Thoracic aorta (tissue), 2 donors: ENCODE data around the gene FGF23. TPM values are rescaled to one million over a fixed set of nuclear protein-coding genes. Genes with fewer than 3 reads are reported as not detected.
"Not testable (repeated sequence)": the region's sequence is repeated elsewhere in the genome, so short reads cannot be mapped to it uniquely, and the experiment has no call there.

Source experiments
- ATAC-seq: fragments of 150-250 bp; one replicate; pipeline ENCODE4 v1.8.0; 2017; ENCODE audit warnings: low read depth; ENCODE audit not compliant: insufficient number of reproducible peaks, low FRiP score
- DNase-seq: peaks from one replicate; pipeline ENCODE4 v3.0.0-alpha.2; 2020; ENCODE audit warnings: low spot score
- H3K27ac ChIP-seq, 2 donors: fragments of 200-600 bp; sonication (generic); 1 replicate in 1 of 2; 2 replicates in 1 of 2; pipeline ENCODE4 v1.5.1; 2016; ENCODE audit warnings: mild to moderate bottlenecking in 2 of 2, moderate library complexity in 2 of 2
- H3K27me3 ChIP-seq: fragments of 200-600 bp; sonication (generic); replicated peaks from 2 replicates; pipeline ENCODE4 v1.6.0; 2016; ENCODE audit warnings: mild to moderate bottlenecking; ENCODE audit not compliant: insufficient read depth
- H3K36me3 ChIP-seq: fragments of 200-600 bp; sonication (generic); one replicate; pipeline ENCODE4 v1.5.1; 2016
- H3K4me1 ChIP-seq, 2 donors: fragments of 200-600 bp; sonication (generic); 1 replicate in 1 of 2; 2 replicates in 1 of 2; pipeline versions ENCODE4 v1.5.1 to v1.6.0; 2016; ENCODE audit warnings: low read depth in 2 of 2, mild to moderate bottlenecking in 1 of 2; ENCODE audit not compliant: control insufficient read depth in 1 of 2
- H3K4me3 ChIP-seq: fragments of 200-600 bp; sonication (generic); 2 replicates; pipeline ENCODE4 v1.5.1; 2016; ENCODE audit warnings: mild to moderate bottlenecking
- H3K9me3 ChIP-seq: fragments of 200-600 bp; sonication (generic); 2 replicates; pipeline ENCODE4 v1.5.1; 2016
- total RNA-seq, 2 donors: library from RNA; depleted of rRNA; stranded (reverse); fragments of >200 nt; gene quantifications; one replicate each; pipeline versions ENCODE4 v1.1.0 to v1.2.3, GENCODE V29; 2016
- TF ChIP-seq, protein P1 (sequence below): fragments of 200-600 bp; sonication (generic); IDR thresholded peaks from one replicate; pipeline ENCODE4 v1.5.1; 2019; ENCODE audit warnings: antibody characterized with exemption

Gene FGF23
- total RNA-seq, 2 donors from 2014 or later: not detected

DNA sequence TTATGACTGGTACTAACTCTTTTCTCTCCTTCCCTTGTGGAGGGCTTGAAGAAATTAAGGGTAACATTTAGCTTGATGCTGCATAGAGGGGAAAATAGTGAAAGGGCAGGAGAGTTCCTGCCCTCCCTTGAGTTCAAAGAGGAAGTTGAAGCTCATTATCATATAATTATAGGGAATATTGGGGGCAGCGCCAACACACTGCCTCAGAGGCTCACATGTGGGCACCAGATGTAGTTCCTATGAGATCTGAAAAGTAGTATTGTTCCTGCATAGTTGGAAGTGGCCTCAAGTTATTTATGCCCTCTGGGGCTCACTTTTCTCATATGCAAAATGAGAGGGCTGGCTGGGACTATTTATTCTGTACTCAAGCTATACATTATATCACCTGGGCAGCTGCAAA, 33.0 kb upstream of the FGF23 start:
- no peak overlapping the region for H3K4me3 ChIP-seq
- H3K27me3 ChIP-seq: no peaks in the 10 kb centered on the region
- TF ChIP-seq, protein P1, sequence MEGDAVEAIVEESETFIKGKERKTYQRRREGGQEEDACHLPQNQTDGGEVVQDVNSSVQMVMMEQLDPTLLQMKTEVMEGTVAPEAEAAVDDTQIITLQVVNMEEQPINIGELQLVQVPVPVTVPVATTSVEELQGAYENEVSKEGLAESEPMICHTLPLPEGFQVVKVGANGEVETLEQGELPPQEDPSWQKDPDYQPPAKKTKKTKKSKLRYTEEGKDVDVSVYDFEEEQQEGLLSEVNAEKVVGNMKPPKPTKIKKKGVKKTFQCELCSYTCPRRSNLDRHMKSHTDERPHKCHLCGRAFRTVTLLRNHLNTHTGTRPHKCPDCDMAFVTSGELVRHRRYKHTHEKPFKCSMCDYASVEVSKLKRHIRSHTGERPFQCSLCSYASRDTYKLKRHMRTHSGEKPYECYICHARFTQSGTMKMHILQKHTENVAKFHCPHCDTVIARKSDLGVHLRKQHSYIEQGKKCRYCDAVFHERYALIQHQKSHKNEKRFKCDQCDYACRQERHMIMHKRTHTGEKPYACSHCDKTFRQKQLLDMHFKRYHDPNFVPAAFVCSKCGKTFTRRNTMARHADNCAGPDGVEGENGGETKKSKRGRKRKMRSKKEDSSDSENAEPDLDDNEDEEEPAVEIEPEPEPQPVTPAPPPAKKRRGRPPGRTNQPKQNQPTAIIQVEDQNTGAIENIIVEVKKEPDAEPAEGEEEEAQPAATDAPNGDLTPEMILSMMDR: no peak
- no peaks in the 10 kb centered on the region for H3K9me3 ChIP-seq
- ATAC-seq (no peak), DNase-seq (no peak)
- H3K27ac ChIP-seq: no peak overlapping the region
- H3K4me1 ChIP-seq: no peaks in the 10 kb centered on the region
- H3K36me3 ChIP-seq: no peaks in the 10 kb centered on the region

DNA sequence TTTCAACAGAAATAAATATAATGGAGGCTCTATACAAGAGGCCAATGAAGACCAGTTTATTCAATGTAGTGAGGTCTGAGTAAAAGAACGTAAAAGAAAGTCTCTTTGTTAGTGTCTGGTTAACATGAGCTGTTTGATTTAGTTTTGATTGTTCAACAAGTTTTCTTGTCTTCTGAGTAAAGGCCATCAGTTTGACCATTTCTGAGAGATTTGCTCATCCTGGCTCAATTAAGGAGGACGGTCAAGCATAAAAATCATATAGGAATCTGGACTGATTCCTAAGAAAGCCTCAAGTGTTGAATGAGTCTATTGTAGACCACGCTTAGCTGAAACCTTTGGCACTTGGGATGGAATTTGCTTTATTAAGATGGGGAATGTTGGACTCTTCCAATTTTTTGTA, 32.5 kb upstream of the FGF23 start:
- no peak for ATAC-seq
- Histone ChIP-seq H3K36me3 (no peaks in the 10 kb centered on the region), H3K4me3 (no peak overlapping the region), H3K9me3 (no peaks in the 10 kb centered on the region), H3K27me3 (no peaks in the 10 kb centered on the region), H3K4me1 (no peaks in the 10 kb centered on the region), H3K27ac (no peak overlapping the region)
- no peak for DNase-seq
- TF ChIP-seq, protein P1: no peak

DNA sequence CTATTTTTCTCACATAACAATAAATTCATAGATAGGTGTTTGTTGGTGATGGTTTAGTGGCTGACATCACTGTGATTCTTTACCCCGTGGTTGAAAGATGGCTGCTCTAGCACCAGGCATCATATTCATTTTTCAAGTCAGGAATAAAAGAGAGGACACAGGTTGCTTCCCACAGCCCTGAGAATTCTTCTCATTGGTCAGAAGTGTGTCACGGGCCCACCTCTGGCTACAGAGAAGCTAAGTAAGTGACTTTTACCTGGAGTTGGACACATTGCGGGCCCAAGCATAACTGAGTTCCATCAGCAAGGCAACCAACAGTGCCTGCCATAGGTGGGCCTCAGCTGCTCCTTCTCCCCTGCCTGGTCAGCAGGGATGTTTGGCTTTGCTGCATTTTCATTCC, 27.6 kb upstream of the FGF23 start:
- TF ChIP-seq, protein P1: no peak
- ATAC-seq: no peak
- H3K27ac ChIP-seq: no peak overlapping the region
- H3K4me1 ChIP-seq: no peaks in the 10 kb centered on the region
- H3K4me3 ChIP-seq: no peak overlapping the region
- no peaks in the 10 kb centered on the region for H3K9me3 ChIP-seq
- DNase-seq: no peak
- H3K27me3 ChIP-seq: no peaks in the 10 kb centered on the region
- H3K36me3 ChIP-seq: no peaks in the 10 kb centered on the region

DNA sequence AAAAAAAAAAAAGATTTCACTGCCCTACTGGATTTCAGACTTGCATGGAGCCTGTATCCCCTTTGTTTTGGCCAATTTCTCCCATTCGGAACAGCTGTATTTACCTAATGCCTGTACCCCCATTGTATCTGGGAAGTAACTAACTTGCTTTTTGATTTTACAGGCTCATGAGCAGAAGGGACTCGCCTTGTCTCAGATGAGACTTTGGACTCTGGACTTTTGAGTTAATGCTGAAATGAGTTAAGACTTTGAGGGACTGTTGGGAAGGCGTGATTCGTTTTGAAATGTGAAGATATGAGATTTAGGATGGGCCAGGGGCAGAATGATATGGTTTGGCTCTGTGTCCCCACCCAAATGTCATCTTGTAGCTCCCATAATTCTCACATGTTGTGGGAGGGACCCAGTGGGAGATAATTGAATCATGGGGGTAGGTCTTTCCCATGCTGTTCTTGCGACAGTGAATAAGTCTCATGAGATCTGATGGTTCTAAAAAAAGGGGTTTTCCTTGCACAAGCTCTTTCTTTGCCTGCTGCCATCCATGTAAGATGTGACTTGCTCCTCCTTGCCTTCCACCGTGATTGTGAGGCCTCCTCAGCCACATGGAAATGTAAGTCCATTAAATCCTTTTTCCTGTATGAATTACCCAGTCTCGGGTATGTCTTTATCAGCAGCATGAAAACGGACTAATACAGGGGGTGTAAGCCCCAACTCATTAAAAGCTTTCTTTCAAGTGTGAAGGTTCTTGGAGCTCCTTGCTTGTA, 25.5 kb upstream of the FGF23 start:
- H3K9me3 ChIP-seq, ATAC-seq, H3K27me3 ChIP-seq, DNase-seq, H3K4me3 ChIP-seq, H3K27ac ChIP-seq, H3K4me1 ChIP-seq, H3K36me3 ChIP-seq: not testable (repeated sequence)

DNA sequence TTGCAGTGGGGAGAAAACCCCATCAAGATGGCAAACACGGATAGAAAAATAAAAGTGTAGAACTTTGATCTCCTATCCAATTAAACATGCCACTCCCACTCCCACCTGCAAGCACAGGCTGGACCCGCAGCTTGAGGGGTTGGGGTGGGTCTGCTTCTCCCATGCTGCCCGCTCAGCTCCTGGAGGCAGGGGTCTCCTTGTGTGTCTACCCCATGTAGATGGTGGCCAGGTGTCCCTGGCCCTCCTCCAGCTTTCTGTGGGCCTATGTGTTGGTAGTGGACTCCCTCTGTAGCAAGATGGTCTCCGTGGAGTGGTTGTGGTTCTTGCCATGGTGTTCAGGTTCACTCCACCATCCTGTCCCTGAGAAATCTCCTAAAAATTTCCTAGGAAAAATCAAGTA, 23.5 kb upstream of the FGF23 start:
- ATAC-seq (no peak), DNase-seq (no peak)
- H3K4me1 ChIP-seq: no peaks in the 10 kb centered on the region
- no peak overlapping the region for H3K27ac ChIP-seq
- no peaks in the 10 kb centered on the region for H3K27me3 ChIP-seq
- H3K9me3 ChIP-seq: no peaks in the 10 kb centered on the region
- TF ChIP-seq, protein P1: no peak
- no peaks in the 10 kb centered on the region for H3K36me3 ChIP-seq
- H3K4me3 ChIP-seq: no peak overlapping the region

DNA sequence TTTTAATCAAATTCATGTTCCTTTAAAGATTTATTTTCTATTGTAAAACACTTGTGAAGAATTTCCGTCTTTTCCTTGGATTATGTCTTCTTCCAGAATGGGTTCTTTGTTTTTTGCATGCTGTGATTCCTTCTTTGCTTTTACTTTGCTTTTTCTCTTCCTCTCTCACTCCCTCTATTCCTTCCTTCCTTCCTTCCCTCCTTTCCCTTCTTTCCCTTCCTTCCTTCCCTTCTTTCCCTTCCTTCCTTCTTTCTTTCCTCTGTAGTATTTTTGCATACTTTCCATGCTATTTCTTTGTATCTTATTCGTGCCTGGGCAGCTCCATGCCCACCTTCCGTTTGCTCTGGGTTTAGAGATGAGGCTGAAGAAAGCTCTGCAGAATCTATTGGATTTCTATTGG, 21.6 kb upstream of the FGF23 start:
- TF ChIP-seq, protein P1: no peak
- H3K27ac ChIP-seq: no peak overlapping the region

More for the DNA sequence above, 21.6 kb upstream of the FGF23 start:
- Histone ChIP-seq H3K27me3 (no peaks in the 10 kb centered on the region), H3K36me3 (no peaks in the 10 kb centered on the region), H3K9me3 (no peaks in the 10 kb centered on the region), H3K4me1 (no peaks in the 10 kb centered on the region), H3K4me3 (no peak overlapping the region)
- no peak for DNase-seq
- no peak for ATAC-seq
